ENCODE measurements around the gene KLRC4.
A peak's percentile ranks its signal among the peaks of the same experiment; 100 is the strongest.
"Not testable (repeated sequence)": the region's sequence is repeated elsewhere in the genome, so short reads cannot be mapped to it uniquely, and the experiment has no call there.

The KLRC4 gene

DNA sequence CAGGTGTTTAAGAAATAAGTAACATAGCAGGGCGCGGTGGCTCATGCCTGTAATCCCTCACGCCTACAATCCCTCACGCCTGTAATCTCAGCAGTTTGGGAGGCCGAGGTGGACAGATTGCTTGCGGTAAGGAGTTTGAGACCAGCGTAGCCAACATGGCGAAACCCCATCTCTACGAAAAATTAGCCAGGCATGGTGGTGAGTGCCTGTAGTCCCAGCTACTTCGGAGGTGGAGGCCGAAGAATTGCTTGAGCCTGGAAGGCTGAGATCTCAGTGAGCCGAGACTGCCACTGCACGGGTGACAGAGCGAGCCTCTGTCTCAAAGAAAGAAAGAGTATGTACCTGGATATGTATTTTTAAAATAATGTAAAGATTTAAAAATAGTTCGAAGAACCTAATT is 13.4 kb downstream of the KLRC4 start:
- DNase-seq, result not testable (repeated sequence)

DNA sequence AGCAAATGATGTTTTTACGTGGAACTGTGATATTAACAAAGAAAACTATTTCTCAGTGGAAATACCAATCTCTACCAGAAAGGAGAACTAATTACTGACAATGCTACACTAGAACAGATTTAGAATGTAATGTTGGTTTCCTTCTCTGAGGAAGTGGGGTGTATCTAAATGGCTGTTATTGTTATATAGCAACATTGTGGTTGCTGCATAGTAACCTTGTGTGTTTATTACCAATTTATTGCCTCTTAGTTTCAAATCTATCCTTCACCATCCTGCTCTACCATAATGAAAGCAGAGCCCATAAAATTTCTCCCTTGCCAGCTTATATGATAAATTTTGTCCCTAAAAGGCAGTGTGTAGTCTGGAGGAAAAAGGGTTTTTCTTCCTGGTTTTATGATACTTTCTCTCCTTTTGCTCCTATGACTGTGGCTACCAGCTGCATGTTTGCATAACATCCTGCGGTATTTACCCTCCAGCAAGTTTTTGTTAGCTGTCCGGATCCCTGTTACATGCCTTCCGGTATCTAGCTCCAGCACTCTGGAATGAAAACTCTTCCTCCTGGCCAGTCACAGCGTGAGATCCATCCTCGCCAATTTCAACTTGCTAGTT is 14.1 kb downstream of the KLRC4 start:
- peak; percentile 91 for DNase-seq

DNA sequence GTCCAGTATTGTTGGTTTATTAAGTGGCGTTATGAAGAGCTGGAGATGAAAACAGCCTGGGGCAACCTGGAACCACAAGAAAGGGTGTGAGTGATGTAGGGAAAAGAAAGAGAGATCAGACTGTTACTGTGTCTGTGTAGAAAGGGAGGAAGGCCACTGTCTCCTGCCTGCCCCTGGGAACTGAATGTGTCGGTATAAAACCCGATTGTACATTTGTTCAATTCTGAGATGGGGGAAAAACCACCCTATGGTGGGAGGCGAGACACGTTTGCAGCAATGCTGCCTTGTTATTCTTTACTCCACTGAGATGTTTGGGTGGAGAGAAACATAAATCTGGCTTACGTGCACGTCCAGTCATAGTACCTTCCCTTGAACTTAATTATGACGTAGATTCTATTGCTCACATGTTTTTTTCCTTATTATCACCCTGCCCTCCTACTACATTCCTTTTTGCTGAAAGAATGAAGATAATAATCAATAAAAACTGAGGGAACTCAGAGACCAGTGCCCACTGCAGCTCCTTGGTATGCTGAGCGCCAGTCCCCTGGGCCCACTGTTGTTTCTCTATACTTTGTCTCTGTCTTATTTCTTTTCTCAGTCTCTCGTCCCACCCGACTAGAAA is 14.9 kb downstream of the KLRC4 start:
- DNase-seq, result not testable (repeated sequence)

GRCh38 chr12:10393291-10393690 is 16.3 kb downstream of the KLRC4 start:
- DNase-seq, result peak; percentile 50

- DNase-seq, result peak; percentile 64
Measured at GRCh38 chr12:10392394-10392930, 17.1 kb downstream of the KLRC4 start.

GRCh38 chr12:10390991-10391390 is 18.6 kb downstream of the KLRC4 start:
- DNase-seq, result not testable (repeated sequence)

GRCh38 chr12:10389904-10390303 is 19.7 kb downstream of the KLRC4 start, which contains the start of gene KLRK1:
Gene KLRK1 (minus strand): TSS chr12:10390041. CDS start chr12:10388810, 1,231 bp downstream.
- DNase-seq, result no peak

DNA sequence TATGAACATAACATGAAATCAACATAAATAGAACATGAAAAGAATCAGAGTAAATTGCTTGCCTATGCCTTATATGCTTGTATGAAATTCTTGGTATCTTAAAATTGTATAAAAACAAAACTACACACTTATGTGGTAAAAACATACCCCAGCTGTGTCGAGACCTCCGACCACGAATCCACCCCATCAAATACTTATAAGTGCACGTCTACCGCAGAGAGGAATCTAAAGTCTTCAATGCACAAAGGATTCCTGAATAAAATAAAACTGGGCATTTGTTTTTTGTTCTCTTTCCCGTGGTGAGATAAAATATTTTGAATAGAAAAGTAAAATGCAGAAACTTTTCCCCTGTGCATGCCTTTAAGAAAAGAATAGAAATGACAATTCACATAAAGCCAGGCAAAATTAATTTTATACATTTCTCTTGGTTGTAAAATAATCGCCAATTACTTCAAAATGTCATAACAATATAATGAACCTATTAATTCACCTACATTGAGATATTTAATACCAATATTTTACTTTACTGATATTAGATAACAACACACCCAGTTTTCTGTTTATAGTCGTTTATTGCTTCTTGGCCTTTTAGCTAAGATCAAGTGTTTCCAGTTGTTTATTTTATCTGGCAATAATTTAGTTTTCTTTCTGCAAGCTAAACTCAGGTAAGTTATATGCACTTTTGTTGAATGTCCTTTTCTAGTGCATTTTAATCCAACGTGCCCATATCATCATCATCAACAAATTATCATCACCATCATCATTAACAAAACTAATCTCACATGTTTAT is 20.7 kb downstream of the KLRC4 start:
- DNase-seq, result no peak

DNA sequence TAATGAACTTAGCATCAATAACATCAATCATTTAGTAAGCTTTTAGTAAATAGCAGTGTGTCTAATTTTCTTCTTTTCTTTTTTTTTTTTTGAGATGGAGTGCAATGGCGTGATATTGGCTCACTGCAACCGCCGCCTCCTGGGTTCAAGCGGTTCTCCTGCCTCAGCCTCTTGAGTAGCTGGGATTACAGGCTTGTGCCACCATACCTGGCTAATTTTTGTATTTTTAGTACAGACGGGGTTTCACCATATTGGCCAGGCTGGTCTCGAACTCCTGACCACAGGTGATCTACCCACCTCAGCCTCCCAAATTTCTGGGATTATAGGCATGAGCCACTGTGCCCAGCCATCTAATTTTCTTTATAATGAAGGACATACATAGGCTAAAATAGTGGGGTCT is 22.1 kb downstream of the KLRC4 start:
- DNase-seq, result not testable (repeated sequence)

- DNase-seq, result no peak
Measured at GRCh38 chr12:10386857-10387256, 22.7 kb downstream of the KLRC4 start.

GRCh38 chr12:10385166-10385613 is 24.4 kb downstream of the KLRC4 start:
- DNase-seq, result no peak

GRCh38 chr12:10384191-10384590 is 25.4 kb downstream of the KLRC4 start:
- DNase-seq, result no peak

DNA sequence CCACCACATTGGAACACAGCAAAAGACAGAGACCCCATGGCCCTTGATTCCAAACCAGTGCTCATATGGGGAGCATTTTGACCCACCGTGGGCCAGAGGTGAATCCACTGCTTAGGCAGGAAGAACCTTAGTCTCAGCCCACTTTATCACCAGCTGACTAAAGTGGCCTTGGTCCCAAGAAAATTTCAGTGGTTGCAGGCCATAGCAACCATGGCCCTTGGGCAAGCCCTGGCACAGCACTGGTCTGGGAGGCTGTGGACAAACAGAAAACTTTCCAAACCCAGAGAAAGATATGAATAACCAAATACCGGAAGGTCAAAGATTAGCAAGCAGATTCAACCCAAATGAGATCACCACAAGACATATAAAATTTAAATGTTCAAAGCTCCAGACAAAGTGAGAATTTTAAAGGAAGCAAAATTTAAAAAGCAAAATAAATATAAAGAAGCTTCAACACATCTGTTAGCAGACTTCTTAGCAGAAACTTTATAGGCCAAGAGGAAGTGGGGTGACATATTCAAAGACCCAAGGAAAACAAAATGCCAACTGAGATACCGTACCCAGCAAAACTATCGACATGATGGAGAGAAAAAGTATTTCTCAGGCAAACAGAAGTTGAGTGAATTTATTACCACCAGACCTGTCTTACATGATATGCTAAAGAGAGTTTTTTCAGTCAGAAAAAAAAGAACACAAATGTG is 27.5 kb downstream of the KLRC4 start:
- no peak for DNase-seq

DNA sequence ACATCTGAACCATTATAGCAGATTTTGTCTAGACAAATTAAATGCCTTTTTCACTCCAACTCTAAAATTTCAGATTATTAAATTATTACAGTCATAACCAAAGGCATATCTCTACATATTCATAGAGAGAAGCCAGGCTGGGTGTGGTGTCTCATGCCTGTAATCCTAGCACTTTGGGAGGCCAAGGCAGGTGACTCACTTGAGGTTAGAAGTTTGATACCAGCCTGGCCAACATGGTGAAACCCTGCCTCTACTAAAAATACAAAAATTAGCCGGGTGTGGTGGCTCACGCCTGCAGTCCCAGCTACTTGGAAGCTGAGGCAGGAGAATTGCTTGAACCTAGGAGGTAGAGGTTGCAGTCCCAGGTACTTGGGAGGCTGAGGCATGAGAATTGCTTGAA is 30.8 kb downstream of the KLRC4 start:
- DNase-seq, result not testable (repeated sequence)

- DNase-seq, result no peak
Measured at GRCh38 chr12:10374624-10375018, 34.9 kb downstream of the KLRC4 start.

- no peak for DNase-seq
Measured at GRCh38 chr12:10372559-10372958, 37.0 kb downstream of the KLRC4 start.

GRCh38 chr12:10371893-10372535 is 37.5 kb downstream of the KLRC4 start:
- DNase-seq, result not testable (repeated sequence)

DNA sequence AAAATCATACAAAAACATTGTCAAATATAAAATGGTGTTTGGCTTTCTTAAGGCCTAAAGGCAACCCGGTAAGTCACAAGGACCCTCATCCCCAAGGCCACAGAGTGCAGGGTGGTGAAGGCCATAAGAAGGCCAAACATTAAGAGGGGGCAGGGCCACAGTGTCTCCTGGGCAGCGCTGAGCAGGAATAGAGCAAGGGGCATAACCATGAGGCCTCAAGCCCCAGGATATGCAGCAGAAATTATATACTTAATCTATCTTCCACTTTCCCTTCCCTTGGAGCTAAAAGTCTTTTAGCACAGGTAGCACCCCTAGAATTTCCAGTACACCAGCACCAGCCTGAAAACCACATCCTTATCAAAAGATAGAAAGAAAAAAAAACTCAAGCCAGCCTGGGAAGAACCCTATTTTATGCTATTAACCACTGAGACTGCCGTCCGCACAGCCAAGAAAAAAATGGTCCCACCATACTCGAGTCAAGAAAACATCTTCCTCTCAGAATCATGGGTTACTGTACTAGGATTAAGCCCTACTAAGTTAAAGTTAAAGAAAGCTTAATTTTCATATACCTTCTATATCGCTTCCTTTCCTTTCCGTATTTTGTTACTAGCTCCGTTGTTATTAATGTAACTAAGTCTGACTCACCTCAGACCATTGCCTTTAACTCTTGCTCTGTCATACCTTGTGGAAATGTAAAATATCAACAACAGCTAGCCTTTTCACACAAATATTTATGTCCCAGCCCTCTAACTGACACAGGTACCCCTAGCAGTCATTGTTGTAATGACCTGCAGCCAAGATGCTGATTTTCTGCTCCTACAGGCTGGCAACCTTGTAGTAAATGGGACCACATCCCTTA is 39.8 kb downstream of the KLRC4 start:
- DNase-seq, result no peak

GRCh38 chr12:10368206-10369171 is 41.1 kb downstream of the KLRC4 start:
- DNase-seq, result no peak

DNA sequence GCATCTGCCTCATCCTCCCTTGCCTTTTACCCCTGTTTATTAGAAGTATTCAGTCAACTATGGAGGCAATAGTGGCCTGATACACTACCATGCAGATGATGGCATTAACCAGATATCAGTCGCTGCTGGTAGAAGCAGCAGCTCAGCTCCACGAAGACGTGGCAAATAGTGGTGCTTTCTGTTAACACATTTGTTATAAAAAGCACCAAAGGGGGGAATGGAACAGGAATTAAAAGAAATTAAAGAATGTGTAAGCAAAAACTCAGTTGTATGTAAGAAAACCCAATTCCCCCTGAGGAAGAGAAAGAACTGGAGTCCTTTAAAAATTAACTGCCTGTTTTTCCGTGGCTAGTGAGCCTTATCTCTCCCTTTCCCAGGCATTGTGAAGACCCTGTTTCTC is 41.8 kb downstream of the KLRC4 start:
- DNase-seq, result not testable (repeated sequence)
